ENCODE results near the gene CHMP1A.

DNA sequence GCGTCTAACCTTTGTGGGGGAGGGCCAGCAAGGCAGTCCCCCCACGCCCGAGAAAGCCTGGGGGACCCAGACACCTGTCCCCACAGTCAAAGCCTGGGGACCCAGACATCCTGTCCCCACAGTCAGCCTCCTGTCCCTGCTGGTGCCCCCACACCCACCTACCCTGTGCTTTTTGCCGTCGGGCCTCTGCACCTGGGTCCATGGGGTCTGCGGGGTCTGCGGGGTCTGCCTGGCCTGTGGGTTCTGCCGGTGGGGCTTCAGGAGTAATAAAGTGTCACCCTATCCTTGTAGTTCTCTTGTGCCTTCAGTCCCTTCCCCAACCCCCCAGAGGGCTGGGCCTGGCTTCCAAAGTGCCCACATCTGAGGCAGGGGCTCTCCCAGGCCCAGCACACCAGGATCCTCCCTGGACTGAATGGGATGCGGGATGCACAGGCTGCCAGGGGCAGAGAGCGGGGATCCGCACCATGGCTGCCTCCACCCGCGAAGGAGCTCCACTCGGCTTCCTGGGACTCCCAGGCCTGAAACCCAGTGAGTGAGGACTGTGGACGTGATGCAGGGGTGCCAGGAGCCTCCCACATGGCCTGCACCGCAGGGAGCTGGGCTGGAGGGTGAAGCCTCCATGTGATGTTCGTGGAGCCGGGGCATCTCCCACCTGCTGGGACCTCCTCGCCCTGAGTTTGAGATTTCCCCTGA, 60.4 kb downstream of the CHMP1A start:
- TF ChIP-seq, protein P1, sequence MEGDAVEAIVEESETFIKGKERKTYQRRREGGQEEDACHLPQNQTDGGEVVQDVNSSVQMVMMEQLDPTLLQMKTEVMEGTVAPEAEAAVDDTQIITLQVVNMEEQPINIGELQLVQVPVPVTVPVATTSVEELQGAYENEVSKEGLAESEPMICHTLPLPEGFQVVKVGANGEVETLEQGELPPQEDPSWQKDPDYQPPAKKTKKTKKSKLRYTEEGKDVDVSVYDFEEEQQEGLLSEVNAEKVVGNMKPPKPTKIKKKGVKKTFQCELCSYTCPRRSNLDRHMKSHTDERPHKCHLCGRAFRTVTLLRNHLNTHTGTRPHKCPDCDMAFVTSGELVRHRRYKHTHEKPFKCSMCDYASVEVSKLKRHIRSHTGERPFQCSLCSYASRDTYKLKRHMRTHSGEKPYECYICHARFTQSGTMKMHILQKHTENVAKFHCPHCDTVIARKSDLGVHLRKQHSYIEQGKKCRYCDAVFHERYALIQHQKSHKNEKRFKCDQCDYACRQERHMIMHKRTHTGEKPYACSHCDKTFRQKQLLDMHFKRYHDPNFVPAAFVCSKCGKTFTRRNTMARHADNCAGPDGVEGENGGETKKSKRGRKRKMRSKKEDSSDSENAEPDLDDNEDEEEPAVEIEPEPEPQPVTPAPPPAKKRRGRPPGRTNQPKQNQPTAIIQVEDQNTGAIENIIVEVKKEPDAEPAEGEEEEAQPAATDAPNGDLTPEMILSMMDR (IDR thresholded peaks at IDR 0.05) = no peak
- no peak for TF ChIP-seq POLR2A (IDR thresholded peaks at IDR 0.05)
- no peak for TF ChIP-seq POLR2AphosphoS5 (IDR thresholded peaks at IDR 0.05)
- no peak for TF ChIP-seq EP300 (IDR thresholded peaks at IDR 0.05)
